EL (cell line): ENCODE results near the gene DIS3L.
A peak's percentile ranks its signal among the peaks of the same experiment; 100 is the strongest.
"Not testable (repeated sequence)": the region's sequence is repeated elsewhere in the genome, so short reads cannot be mapped to it uniquely, and the experiment has no call there.

Source experiments
- DNase-seq: peaks from one replicate; pipeline ENCODE4 v3.0.0-alpha.2; 2016

Gene DIS3L

GRCh38 chr15:66293419-66294156 lies at the start of gene DIS3L:
TSS of gene DIS3L (plus strand) at chr15:66293568. CDS start at chr15:66293597, 29 bp downstream.
- peak; percentile 68 for DNase-seq

- DNase-seq = not testable (repeated sequence)
These were observed 47.5 kb upstream of the DIS3L start for GRCh38 chr15:66245832-66246231.

GRCh38 chr15:66246937-66247336 lies 46.4 kb upstream of the DIS3L start:
- DNase-seq = no peak

GRCh38 chr15:66249605-66250174 lies 43.7 kb upstream of the DIS3L start:
- no peak for DNase-seq

GRCh38 chr15:66251065-66251789 lies 42.1 kb upstream of the DIS3L start:
- no peak for DNase-seq

GRCh38 chr15:66251790-66252684 lies 41.3 kb upstream of the DIS3L start:
- peak; percentile 52 for DNase-seq

- peak; percentile 28 for DNase-seq
These were observed 40.5 kb upstream of the DIS3L start for GRCh38 chr15:66252685-66253417.

- DNase-seq = peak; percentile 33
These were observed 39.8 kb upstream of the DIS3L start, which contains the start of gene MEGF11 for GRCh38 chr15:66253418-66254088. TSS of gene MEGF11 (minus strand) at chr15:66253750. CDS start at chr15:66128403, 125,347 bp downstream.

GRCh38 chr15:66254089-66254950 lies 39.0 kb upstream of the DIS3L start:
- DNase-seq = no peak

GRCh38 chr15:66254951-66255676 lies 38.3 kb upstream of the DIS3L start:
- DNase-seq = no peak

- DNase-seq = no peak
These were observed 36.7 kb upstream of the DIS3L start for GRCh38 chr15:66256692-66257091.

- no peak for DNase-seq
These were observed 32.3 kb upstream of the DIS3L start for GRCh38 chr15:66261056-66261455.

GRCh38 chr15:66262837-66263236 lies 30.5 kb upstream of the DIS3L start:
- not testable (repeated sequence) for DNase-seq

GRCh38 chr15:66264859-66265513 lies 28.4 kb upstream of the DIS3L start:
- no peak for DNase-seq

GRCh38 chr15:66269326-66270090 lies 23.9 kb upstream of the DIS3L start:
- peak; percentile 59 for DNase-seq

GRCh38 chr15:66270932-66271331 lies 22.4 kb upstream of the DIS3L start:
- DNase-seq = no peak

GRCh38 chr15:66275352-66275751 lies 18.0 kb upstream of the DIS3L start:
- DNase-seq = no peak

GRCh38 chr15:66276546-66276945 lies 16.8 kb upstream of the DIS3L start:
- no peak for DNase-seq
